ENCODE data around the gene SH2D6.
"Not testable (repeated sequence)": the region's sequence is repeated elsewhere in the genome, so short reads cannot be mapped to it uniquely, and the experiment has no call there.

SH2D6 gene

DNA sequence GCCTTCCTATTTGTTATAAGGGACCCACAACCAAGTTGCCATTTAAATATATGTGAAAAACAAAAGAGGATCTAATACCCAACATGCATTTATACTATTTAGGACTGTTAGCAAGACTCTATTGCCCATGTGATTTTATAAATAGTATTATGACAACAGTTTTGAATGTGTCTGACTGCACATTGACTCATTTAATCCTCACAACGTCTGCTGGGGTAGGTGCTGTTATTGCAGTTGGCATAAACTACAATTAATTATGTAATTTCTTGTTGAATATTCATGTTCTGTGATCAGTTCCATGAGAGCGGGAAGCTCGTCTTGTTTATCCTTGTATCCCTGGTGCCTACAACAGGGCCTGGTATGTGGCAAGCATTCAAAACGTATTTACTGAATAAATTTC lies 53.7 kb downstream of the SH2D6 start:
- Mint-ChIP-seq H3K9me3 (no peaks in the 10 kb centered on the region), H3K27ac (no peak overlapping the region)

DNA sequence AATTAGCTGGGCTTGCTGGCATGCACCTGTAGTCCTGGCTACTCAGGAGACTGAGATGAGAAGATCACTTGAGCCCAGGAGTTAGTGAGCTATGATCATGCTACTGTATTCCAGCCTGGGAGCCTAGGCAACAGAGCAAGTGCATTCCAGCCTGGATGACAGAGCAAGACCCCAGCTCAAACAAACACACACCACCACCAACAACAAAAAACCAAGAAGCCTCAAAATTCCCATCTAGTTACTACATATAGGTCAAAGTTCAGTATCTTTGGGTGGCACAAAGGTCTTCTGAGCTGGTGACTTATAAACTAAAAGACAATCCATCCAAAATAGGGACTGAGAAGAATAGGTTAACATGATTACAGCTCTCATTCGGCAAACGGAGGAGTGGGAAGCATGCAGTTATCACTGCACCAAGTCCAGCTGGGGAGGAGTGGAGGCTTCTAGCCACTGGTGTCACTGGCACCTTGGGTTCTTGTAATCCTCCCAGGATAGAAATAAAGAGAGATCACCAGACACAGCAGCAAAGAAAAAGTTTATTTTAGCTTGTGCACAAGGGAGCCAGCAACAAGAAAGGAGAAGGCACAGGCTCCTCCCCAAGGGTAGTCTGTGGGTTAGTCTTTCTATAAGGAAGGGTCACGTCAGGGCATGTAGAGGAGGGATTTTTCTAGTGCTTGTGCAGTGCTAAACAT lies 57.4 kb downstream of the SH2D6 start:
- peaks cover 0 to under 1% of the 10 kb centered on the region in 2 donors for H3K27me3 Mint-ChIP-seq
- no peak overlapping the region for H3K27ac Mint-ChIP-seq
- ATAC-seq (replicated peaks), result no peak

More for the DNA sequence above, 53.7 kb downstream of the SH2D6 start:
- no peak overlapping the region for H3K4me3 Mint-ChIP-seq
- H3K27me3 Mint-ChIP-seq, result no peaks in the 10 kb centered on the region
- no peak for DNase-seq
- no peak for ATAC-seq (replicated peaks)
- H3K4me1 Mint-ChIP-seq, result peaks cover 5 to 25% of the 10 kb centered on the region in 2 donors
- no peaks in the 10 kb centered on the region for H3K36me3 Mint-ChIP-seq

DNA sequence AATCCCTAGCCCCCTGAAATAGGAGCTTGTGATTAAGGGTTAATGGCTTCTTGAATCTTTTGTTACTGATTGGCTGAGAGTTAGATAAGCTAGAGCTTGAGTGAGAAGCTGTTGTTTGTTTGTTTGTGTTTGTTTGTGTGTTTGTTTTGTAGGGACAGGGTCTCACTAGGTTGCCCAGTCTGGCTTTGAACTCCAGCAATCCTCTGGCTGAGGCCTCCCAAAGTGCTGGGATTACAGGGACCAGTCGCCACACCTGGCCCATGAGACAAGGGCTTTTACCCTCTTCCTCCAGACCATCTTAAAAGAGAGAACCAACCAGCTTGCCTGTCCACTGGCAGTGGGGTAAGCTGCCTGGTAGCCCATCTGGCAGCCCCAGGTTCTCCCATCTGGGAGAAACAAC lies 58.1 kb downstream of the SH2D6 start:
- H3K9me3 Mint-ChIP-seq, result peaks cover 0 to 2% of the 10 kb centered on the region in 2 donors
- DNase-seq (no peak), ATAC-seq (replicated peaks) (no peak)
- no peak overlapping the region for H3K4me3 Mint-ChIP-seq
- no peaks in the 10 kb centered on the region for H3K4me1 Mint-ChIP-seq
- H3K27ac Mint-ChIP-seq, result no peak overlapping the region
- peaks cover 0 to 6% of the 10 kb centered on the region in 2 donors for H3K27me3 Mint-ChIP-seq
- H3K36me3 Mint-ChIP-seq, result no peaks in the 10 kb centered on the region

More for the DNA sequence above, 57.4 kb downstream of the SH2D6 start:
- no peaks in the 10 kb centered on the region for H3K9me3 Mint-ChIP-seq
- H3K4me3 Mint-ChIP-seq, result no peak overlapping the region
- no peaks in the 10 kb centered on the region for H3K36me3 Mint-ChIP-seq
- H3K4me1 Mint-ChIP-seq, result peaks cover 0 to under 1% of the 10 kb centered on the region in 2 donors
- DNase-seq, result no peak

DNA sequence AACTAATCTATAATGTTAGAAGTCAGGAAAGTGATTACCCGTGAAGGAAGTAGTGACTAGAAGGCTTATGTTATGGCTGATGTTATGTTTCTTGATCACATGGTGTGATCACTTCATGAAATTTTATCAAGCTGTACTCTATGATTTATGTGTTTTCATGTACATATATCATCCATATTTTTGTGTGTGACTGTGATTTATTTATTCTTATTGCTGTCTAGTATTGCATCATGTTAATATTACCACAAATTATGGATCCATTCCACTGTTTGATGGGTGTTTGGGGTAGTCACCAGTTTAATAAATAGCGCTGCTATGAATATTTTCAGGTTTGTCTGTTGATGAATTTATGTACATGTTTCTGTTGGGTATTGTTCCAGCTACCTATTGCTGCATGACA lies 59.4 kb downstream of the SH2D6 start:
- no peak for ATAC-seq (replicated peaks)
- H3K27me3 Mint-ChIP-seq, result peaks cover 0 to 6% of the 10 kb centered on the region in 2 donors
- H3K4me1 Mint-ChIP-seq, result no peaks in the 10 kb centered on the region
- no peak overlapping the region for H3K27ac Mint-ChIP-seq
- H3K36me3 Mint-ChIP-seq, result no peaks in the 10 kb centered on the region
- peaks cover 0 to 2% of the 10 kb centered on the region in 2 donors for H3K9me3 Mint-ChIP-seq
- DNase-seq, result no peak
- no peak overlapping the region for H3K4me3 Mint-ChIP-seq

DNA sequence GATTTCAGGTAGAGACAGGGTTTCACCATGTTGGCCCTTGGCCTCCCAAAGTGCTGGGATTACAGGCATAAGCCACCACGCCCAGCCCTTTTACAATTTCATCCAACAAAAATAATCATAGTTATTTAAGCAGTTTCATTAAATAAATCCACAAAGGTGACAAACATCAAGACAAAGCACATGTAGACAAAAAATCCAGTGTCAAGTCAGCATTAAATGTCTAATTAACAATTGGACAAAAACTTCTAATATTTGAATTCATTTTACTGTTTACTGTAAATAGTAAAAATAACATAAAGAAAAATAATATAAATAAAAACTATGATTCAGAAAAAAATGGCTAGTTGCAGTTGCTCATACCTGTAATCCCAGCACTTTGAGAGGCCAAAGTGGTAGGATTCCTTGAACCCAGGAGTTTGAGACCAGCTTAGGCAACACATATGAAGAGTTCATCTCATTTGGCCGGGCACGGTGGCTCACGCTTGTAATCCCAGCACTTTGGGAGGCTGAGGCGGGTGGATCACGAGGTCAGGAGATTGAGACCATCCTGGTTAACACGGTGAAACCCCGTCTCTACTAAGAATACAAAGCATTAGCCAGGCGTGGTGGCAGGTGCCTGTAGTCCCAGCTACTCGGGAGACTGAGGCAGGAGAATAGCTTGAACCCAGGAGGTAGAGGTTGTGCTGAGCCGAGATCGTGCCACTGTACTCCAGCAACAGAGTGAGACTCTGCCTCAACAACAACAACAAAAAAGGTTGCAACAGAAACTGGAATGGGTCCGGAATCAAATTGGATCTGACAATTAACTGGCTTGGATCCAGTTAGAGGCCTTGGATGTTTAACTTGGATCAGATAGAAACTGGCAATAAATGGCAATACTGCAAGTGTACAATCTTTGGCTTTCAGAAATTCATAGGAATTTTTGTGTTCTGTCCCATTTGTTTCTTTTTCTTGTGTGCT lies 63.6 kb downstream of the SH2D6 start:
- Mint-ChIP-seq H3K27ac (no peak overlapping the region), H3K27me3 (peaks cover 0 to 6% of the 10 kb centered on the region in 2 donors), H3K9me3 (peaks cover 0 to 3% of the 10 kb centered on the region in 2 donors), H3K4me1 (no peaks in the 10 kb centered on the region), H3K4me3 (no peak overlapping the region), H3K36me3 (peaks cover 3% of the 10 kb centered on the region in 2 donors)
- no peak for ATAC-seq (replicated peaks)
- DNase-seq, result no peak

DNA sequence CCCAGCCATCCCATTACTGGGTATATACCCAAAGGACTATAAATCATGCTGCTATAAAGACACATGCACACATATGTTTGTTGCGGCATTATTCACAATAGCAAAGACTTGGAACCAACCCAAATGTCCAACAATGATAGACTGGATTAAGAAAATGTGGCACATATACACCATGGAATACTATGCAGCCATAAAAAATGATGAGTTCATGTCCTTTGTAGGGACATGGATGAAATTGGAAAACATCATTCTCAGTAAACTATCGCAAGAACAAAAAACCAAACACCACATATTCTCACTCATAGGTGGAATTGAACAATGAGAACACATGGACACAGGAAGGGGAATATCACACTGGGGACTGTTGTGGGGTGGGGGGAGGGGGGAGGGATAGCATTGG lies 66.1 kb downstream of the SH2D6 start:
- DNase-seq; H3K4me3 Mint-ChIP-seq; H3K27me3 Mint-ChIP-seq; H3K9me3 Mint-ChIP-seq; ATAC-seq (replicated peaks); H3K36me3 Mint-ChIP-seq; H3K4me1 Mint-ChIP-seq; H3K27ac Mint-ChIP-seq: not testable (repeated sequence)

DNA sequence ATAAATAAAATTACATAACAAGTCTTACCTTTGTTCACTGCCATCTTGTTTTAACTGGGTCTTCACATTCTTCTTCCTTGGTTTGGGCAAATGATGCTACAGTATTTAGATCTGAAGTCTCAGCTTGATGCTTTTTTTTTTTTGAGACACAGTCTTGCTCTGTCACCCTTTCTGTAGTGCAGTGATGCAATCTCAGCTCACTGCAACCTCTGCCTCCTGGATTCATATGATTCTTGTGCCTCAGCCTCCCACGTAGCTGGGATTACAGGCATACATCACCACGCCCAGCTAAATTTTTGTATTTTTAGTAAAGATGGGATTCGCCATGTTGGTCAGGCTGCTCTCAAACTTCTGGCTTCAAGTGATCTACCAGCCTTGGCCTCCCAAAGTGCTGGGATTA lies 67.3 kb downstream of the SH2D6 start:
- peaks cover 0 to 3% of the 10 kb centered on the region in 2 donors for H3K9me3 Mint-ChIP-seq
- H3K4me3 Mint-ChIP-seq, result no peak overlapping the region
- peaks cover 3% of the 10 kb centered on the region in 2 donors for H3K36me3 Mint-ChIP-seq
- H3K4me1 Mint-ChIP-seq, result no peaks in the 10 kb centered on the region
- H3K27ac Mint-ChIP-seq, result no peak overlapping the region
- H3K27me3 Mint-ChIP-seq, result peaks cover 0 to 6% of the 10 kb centered on the region in 2 donors
- DNase-seq, result no peak
- no peak for ATAC-seq (replicated peaks)

All from stimulated activated naive B cell treated with anti-CD40 and anti-IgM and Interleukin-4, amounts not matched to agents 10 μg/mL and 1 μg/mL and 100 μg/mL, for 72 hours (primary cell).